Loucy (cell line): ENCODE measurements around the gene ATP10A.

Source experiments
- H2AFZ ChIP-seq: fragments of 200-600 bp; sonication (generic); 2 replicates; pipeline ENCODE4 v1.6.0; 2016; ENCODE audit warnings: antibody characterized with exemption, mild to moderate bottlenecking, low read length, moderate library complexity
- H3F3A ChIP-seq: fragments of 200-600 bp; 2 replicates; pipeline ENCODE4 v1.6.0; 2016; ENCODE audit warnings: antibody characterized with exemption, low read depth, mild to moderate bottlenecking
- H3K27me3 ChIP-seq: fragments of 200-600 bp; sonication (generic); 2 replicates; pipeline ENCODE4 v1.6.1; 2014; ENCODE audit warnings: low read length, mild to moderate bottlenecking; ENCODE audit not compliant: insufficient read depth, poor library complexity, severe bottlenecking
- H3K36me3 ChIP-seq: fragments of 200-600 bp; sonication (generic); 2 replicates; pipeline ENCODE4 v1.6.1; 2016; ENCODE audit warnings: low read length; ENCODE audit not compliant: insufficient read depth
- H3K4me1 ChIP-seq: fragments of 200-600 bp; sonication (generic); 2 replicates; pipeline ENCODE4 v1.5.1; 2014; ENCODE audit warnings: low read length, mild to moderate bottlenecking; ENCODE audit not compliant: insufficient read depth, poor library complexity, severe bottlenecking
- H3K4me2 ChIP-seq: fragments of 200-600 bp; sonication (generic); 2 replicates; pipeline ENCODE4 v1.6.0; 2014; ENCODE audit warnings: antibody characterized with exemption, low read length, low read depth, mild to moderate bottlenecking; ENCODE audit not compliant: poor library complexity, severe bottlenecking
- H3K4me3 ChIP-seq: fragments of 200-600 bp; sonication (generic); 2 replicates; pipeline ENCODE4 v1.5.1; 2014; ENCODE audit warnings: low read length, mild to moderate bottlenecking, mixed read lengths; ENCODE audit not compliant: poor library complexity, severe bottlenecking
- H3K79me2 ChIP-seq: fragments of 200-600 bp; sonication (generic); 2 replicates; pipeline ENCODE4 v1.6.1; 2014; ENCODE audit warnings: low read length; ENCODE audit not compliant: insufficient read depth
- H3K9ac ChIP-seq: fragments of 200-600 bp; sonication (generic); 2 replicates; pipeline ENCODE4 v1.6.0; 2014; ENCODE audit warnings: mild to moderate bottlenecking, low read depth, low read length, moderate library complexity; ENCODE audit not compliant: poor library complexity, severe bottlenecking
- H3K9me2 ChIP-seq: fragments of 200-600 bp; sonication (generic); replicated peaks from 2 replicates; pipeline ENCODE4 v1.6.1; 2016; ENCODE audit warnings: low read depth, low read length, mixed read lengths
- H3K9me3 ChIP-seq: fragments of 200-600 bp; sonication (generic); 2 replicates; pipeline ENCODE4 v1.6.1; 2014; ENCODE audit warnings: mild to moderate bottlenecking, antibody characterized with exemption, low read length, low read depth; ENCODE audit not compliant: insufficient read depth
- H4K20me1 ChIP-seq: fragments of 200-600 bp; sonication (generic); 2 replicates; pipeline ENCODE4 v1.6.0; 2014; ENCODE audit warnings: antibody characterized with exemption, low read length, mild to moderate bottlenecking; ENCODE audit not compliant: insufficient read depth, poor library complexity, severe bottlenecking
- EZH2phosphoT487 ChIP-seq: fragments of 200-600 bp; IDR thresholded peaks from 2 replicates; pipeline ENCODE4 v1.6.1; 2018; ENCODE audit warnings: antibody characterized with exemption, mild to moderate bottlenecking, moderate library complexity, borderline replicate concordance
- TF ChIP-seq, protein P1 (sequence below): fragments of 200-600 bp; sonication (generic); conservative IDR thresholded peaks from 2 replicates; pipeline ENCODE4 v1.5.1; 2014; ENCODE audit warnings: mild to moderate bottlenecking, antibody characterized with exemption, low read length

ATP10A gene

DNA sequence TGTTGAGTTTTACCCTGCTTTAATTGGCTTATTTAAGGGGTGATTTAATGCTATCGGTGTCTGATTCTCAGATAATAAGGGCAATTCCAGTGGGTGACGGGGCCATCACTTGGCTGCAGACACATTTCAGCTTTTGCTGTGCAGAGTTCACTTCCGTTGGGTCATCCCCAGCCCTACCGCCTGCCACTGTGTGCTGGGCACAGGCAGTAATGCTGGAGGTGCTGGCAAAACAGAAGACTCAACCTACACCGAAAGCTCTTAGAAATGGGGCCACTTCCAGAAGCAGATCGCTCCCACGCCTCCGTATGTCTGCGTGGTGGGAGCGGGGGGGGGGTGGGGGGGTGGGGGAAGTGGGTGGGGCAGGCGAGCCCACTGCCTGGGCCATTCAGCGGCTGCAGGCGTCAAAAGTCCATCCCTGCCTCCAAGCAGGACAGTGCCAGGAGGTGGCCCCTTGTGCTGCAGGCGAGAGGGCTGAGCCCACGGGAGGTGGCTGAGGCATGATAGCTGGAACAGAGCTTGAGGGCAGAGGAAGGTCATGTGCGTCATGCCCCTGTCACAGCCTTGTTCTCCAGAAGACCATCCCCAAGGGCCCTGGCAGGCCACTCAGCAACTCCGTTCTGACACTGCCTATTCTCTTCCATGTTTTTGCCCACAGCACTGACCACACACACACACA lies 128.3 kb downstream of the ATP10A start:
- H3K27me3 ChIP-seq = no peaks in the 10 kb centered on the region
- no peaks in the 10 kb centered on the region for H3K36me3 ChIP-seq
- no peaks in the 10 kb centered on the region; the same call in 1 of the 2 replicates for H3K9me3 ChIP-seq
- TF ChIP-seq EZH2phosphoT487 = no peak
- TF ChIP-seq, protein P1, sequence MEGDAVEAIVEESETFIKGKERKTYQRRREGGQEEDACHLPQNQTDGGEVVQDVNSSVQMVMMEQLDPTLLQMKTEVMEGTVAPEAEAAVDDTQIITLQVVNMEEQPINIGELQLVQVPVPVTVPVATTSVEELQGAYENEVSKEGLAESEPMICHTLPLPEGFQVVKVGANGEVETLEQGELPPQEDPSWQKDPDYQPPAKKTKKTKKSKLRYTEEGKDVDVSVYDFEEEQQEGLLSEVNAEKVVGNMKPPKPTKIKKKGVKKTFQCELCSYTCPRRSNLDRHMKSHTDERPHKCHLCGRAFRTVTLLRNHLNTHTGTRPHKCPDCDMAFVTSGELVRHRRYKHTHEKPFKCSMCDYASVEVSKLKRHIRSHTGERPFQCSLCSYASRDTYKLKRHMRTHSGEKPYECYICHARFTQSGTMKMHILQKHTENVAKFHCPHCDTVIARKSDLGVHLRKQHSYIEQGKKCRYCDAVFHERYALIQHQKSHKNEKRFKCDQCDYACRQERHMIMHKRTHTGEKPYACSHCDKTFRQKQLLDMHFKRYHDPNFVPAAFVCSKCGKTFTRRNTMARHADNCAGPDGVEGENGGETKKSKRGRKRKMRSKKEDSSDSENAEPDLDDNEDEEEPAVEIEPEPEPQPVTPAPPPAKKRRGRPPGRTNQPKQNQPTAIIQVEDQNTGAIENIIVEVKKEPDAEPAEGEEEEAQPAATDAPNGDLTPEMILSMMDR = no peak
- H2AFZ ChIP-seq = no peak overlapping the region
- H4K20me1 ChIP-seq = no peaks in the 10 kb centered on the region
- no peaks in the 10 kb centered on the region for H3K4me1 ChIP-seq
- no peaks in the 10 kb centered on the region for H3K9me2 ChIP-seq
- no peak overlapping the region for H3K9ac ChIP-seq
- no peaks in the 10 kb centered on the region for H3F3A ChIP-seq
- H3K4me2 ChIP-seq = no peak overlapping the region
- no peaks in the 10 kb centered on the region for H3K79me2 ChIP-seq
- H3K4me3 ChIP-seq = no peak overlapping the region

DNA sequence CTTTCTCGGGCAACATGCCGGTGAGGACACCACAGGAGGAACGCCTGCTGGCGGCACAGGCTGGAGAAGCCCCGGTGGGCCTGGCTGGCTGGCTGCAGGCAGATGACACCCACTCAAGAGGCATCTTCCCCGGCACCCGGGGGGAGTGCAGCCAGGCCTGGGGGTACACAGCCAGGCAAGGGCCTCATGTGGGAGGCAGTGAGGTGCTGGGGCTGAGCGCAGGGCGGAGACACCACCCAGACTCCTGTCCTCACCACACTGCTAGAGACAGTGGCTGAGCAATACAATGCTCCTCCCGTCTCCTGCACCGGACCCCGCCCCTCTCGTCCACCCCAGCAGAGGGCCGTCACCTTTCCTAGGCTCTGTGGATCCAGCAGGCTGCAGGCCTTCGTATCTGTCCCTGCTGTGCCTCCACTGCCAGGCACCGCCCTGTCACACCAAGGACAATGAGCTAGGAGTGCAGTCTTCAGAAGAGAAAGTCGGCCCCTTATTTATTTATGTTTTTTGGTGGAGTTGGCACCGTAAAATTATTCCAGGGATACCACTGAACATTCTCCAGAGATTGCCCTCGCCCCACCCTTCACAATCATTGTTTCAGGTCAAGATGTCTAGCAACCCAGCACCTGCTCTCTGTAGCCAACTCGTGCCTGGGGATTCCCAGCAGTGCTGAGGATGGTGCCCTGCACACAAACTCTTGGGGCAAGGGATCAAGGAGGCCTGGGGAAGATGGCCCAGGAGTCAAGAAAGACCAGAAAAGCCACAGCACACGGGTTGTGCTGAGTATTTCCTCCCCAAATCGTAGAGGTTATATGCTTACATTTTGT lies 129.1 kb downstream of the ATP10A start:
- H4K20me1 ChIP-seq = no peaks in the 10 kb centered on the region
- no peaks in the 10 kb centered on the region for H3K79me2 ChIP-seq
- H2AFZ ChIP-seq = no peak overlapping the region
- H3K9ac ChIP-seq = no peak overlapping the region
- no peaks in the 10 kb centered on the region for H3K27me3 ChIP-seq
- H3K9me2 ChIP-seq = no peaks in the 10 kb centered on the region
- no peaks in the 10 kb centered on the region; the same call in 1 of the 2 replicates for H3K9me3 ChIP-seq
- TF ChIP-seq EZH2phosphoT487 = no peak
- TF ChIP-seq, protein P1 = no peak
- no peak overlapping the region for H3K4me2 ChIP-seq
- H3K4me3 ChIP-seq = no peak overlapping the region
- no peaks in the 10 kb centered on the region for H3K36me3 ChIP-seq
- no peaks in the 10 kb centered on the region for H3K4me1 ChIP-seq
- H3F3A ChIP-seq = no peaks in the 10 kb centered on the region

DNA sequence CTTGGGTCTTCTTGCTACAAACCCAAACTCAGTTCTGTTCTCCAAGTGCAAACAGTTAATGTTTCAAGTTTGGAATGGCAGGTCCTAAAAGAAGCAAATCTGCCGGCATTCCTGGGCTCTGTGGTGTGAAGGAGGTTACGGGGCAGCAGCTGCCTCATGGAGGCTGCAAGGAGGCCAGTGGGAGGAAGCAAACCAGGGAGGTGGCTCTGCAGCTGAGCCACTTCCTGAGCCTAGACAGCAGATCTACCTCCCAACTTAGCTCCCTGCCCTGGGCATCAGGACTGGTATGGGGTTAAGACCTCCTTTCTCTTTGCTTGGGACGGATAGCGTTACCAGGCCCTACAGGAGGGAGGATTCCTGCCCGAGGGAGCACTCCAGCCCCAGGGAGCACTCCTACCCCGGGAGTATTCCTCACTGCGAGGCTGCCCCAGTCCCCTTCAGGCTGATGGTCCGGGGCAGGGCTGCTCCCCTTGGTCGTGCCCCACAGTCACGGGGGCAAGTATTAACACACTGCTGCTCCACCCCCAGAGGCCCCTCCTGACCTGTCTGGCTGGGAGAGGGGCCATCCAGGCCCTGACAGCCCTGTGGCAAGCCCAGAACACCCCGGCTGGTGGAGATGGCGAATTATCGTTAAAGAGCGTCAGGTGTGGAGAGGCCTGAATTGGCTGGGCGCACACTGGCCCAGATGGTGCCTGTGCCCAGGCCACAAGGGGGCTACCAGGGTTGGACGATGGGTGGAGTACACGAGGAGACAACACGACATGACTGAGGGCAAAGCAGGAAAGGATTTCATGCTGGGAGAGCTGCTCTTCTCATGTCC lies 129.9 kb downstream of the ATP10A start:
- Histone ChIP-seq H3K4me2 (no peak overlapping the region), H2AFZ (no peak overlapping the region), H3F3A (no peaks in the 10 kb centered on the region), H3K4me1 (no peaks in the 10 kb centered on the region), H4K20me1 (no peaks in the 10 kb centered on the region), H3K79me2 (no peaks in the 10 kb centered on the region), H3K9me3 (no peaks in the 10 kb centered on the region; the same call in 1 of the 2 replicates), H3K36me3 (no peaks in the 10 kb centered on the region), H3K9me2 (no peaks in the 10 kb centered on the region), H3K27me3 (no peaks in the 10 kb centered on the region), H3K9ac (no peak overlapping the region), H3K4me3 (no peak overlapping the region)
- TF ChIP-seq EZH2phosphoT487 = no peak
